NCI-H146 treated with DMSO at 0.1 percent for 48 hours (cell line): ENCODE data around the gene USP17L28.
"Not testable (repeated sequence)": the region's sequence is repeated elsewhere in the genome, so short reads cannot be mapped to it uniquely, and the experiment has no call there.

Experiments used
- DNase-seq: peaks from one replicate; lab custom pipeline; 2025; ENCODE audit not compliant: unreplicated experiment; lab: John Stamatoyannopoulos, UW

USP17L28 gene, protein sequence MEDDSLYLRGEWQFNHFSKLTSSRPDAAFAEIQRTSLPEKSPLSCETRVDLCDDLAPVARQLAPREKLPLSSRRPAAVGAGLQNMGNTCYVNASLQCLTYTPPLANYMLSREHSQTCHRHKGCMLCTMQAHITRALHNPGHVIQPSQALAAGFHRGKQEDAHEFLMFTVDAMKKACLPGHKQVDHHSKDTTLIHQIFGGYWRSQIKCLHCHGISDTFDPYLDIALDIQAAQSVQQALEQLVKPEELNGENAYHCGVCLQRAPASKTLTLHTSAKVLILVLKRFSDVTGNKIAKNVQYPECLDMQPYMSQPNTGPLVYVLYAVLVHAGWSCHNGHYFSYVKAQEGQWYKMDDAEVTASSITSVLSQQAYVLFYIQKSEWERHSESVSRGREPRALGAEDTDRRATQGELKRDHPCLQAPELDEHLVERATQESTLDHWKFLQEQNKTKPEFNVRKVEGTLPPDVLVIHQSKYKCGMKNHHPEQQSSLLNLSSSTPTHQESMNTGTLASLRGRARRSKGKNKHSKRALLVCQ

DNA sequence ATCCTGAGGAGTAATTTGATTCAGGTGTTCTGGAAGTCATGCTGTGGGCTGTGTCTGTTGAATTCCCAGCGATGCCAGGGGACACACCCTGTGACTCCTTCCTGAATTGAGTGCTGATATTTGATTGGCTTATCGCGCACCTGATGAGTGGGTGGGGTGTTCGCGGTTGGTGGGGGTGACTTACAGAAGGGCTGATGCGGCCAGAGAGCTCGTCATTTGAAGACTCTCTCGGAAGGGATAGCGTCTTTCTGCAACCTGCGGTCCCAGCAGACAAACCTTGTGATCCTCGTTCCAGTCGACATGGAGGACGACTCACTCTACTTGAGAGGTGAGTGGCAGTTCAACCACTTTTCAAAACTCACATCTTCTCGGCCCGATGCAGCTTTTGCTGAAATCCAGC is at the start of gene USP17L28:
TSS of gene USP17L28 (plus strand) at position 301 of the 400 bp plus-strand sequence. CDS start at position 301, 0 bp downstream.
- DNase-seq = not testable (repeated sequence)

DNA sequence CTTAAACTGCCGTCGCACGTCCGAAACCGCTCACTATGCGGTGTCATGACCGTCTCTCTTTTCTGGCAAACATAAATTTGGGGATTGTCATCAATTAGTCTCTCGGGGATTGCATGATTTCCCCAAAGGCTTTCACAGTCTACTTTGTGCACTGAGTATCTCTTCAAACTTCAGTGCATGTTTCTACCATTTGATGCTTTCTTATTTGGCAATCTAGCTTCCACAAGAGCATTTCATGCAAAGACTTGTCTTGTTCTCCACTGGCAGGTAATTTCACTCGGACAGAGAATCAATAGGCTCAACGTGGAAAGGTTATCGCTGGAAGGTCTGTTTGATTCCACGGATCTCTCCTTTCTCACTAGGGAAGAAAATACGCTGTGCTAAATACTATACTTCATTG is 24.5 kb upstream of the USP17L28 start:
- DNase-seq = not testable (repeated sequence)

DNA sequence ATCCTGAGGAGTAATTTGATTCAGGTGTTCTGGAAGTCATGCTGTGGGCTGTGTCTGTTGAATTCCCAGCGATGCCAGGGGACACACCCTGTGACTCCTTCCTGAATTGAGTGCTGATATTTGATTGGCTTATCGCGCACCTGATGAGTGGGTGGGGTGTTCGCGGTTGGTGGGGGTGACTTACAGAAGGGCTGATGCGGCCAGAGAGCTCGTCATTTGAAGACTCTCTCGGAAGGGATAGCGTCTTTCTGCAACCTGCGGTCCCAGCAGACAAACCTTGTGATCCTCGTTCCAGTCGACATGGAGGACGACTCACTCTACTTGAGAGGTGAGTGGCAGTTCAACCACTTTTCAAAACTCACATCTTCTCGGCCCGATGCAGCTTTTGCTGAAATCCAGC is 23.8 kb upstream of the USP17L28 start, which contains the start of gene USP17L24:
TSS of gene USP17L24 (plus strand) at position 301 of the 400 bp plus-strand sequence. CDS start at position 301, 0 bp downstream.
- DNase-seq = not testable (repeated sequence)

DNA sequence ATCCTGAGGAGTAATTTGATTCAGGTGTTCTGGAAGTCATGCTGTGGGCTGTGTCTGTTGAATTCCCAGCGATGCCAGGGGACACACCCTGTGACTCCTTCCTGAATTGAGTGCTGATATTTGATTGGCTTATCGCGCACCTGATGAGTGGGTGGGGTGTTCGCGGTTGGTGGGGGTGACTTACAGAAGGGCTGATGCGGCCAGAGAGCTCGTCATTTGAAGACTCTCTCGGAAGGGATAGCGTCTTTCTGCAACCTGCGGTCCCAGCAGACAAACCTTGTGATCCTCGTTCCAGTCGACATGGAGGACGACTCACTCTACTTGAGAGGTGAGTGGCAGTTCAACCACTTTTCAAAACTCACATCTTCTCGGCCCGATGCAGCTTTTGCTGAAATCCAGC is 19.1 kb upstream of the USP17L28 start, which contains the start of gene USP17L25:
TSS of gene USP17L25 (plus strand) at position 301 of the 400 bp plus-strand sequence. CDS start at position 301, 0 bp downstream.
- not testable (repeated sequence) for DNase-seq

DNA sequence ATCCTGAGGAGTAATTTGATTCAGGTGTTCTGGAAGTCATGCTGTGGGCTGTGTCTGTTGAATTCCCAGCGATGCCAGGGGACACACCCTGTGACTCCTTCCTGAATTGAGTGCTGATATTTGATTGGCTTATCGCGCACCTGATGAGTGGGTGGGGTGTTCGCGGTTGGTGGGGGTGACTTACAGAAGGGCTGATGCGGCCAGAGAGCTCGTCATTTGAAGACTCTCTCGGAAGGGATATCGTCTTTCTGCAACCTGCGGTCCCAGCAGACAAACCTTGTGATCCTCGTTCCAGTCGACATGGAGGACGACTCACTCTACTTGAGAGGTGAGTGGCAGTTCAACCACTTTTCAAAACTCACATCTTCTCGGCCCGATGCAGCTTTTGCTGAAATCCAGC is 14.3 kb upstream of the USP17L28 start, which contains the start of gene USP17L26:
TSS of gene USP17L26 (plus strand) at position 301 of the 400 bp plus-strand sequence. CDS start at position 301, 0 bp downstream.
- DNase-seq = not testable (repeated sequence)

DNA sequence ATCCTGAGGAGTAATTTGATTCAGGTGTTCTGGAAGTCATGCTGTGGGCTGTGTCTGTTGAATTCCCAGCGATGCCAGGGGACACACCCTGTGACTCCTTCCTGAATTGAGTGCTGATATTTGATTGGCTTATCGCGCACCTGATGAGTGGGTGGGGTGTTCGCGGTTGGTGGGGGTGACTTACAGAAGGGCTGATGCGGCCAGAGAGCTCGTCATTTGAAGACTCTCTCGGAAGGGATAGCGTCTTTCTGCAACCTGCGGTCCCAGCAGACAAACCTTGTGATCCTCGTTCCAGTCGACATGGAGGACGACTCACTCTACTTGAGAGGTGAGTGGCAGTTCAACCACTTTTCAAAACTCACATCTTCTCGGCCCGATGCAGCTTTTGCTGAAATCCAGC is 9.6 kb upstream of the USP17L28 start, which contains the start of gene USP17L5:
TSS of gene USP17L5 (plus strand) at position 301 of the 400 bp plus-strand sequence. CDS start at position 301, 0 bp downstream.
- not testable (repeated sequence) for DNase-seq

DNA sequence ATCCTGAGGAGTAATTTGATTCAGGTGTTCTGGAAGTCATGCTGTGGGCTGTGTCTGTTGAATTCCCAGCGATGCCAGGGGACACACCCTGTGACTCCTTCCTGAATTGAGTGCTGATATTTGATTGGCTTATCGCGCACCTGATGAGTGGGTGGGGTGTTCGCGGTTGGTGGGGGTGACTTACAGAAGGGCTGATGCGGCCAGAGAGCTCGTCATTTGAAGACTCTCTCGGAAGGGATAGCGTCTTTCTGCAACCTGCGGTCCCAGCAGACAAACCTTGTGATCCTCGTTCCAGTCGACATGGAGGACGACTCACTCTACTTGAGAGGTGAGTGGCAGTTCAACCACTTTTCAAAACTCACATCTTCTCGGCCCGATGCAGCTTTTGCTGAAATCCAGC is 4.8 kb upstream of the USP17L28 start, which contains the start of gene USP17L27:
TSS of gene USP17L27 (plus strand) at position 301 of the 400 bp plus-strand sequence. CDS start at position 301, 0 bp downstream.
- DNase-seq = not testable (repeated sequence)

DNA sequence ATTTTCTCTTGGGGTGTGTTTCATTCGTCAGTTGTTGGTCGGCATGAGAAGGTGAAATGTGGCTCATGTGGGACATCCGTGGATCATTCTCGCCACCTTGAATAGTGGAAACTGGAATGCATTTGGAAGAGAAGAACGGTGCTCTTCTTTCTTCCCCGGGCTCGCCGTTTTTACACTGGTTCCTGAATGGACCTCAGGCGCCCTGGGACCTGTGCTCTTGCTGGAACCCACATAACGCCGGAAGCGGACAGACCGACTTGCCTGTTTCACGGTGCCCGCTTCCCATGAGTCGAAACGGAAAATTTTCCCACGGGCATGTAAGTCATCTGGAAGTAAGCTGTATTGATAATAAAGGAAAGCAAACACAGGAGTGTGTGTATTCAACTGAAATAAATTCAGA is 2.2 kb downstream of the USP17L28 start:
- DNase-seq = not testable (repeated sequence)

DNA sequence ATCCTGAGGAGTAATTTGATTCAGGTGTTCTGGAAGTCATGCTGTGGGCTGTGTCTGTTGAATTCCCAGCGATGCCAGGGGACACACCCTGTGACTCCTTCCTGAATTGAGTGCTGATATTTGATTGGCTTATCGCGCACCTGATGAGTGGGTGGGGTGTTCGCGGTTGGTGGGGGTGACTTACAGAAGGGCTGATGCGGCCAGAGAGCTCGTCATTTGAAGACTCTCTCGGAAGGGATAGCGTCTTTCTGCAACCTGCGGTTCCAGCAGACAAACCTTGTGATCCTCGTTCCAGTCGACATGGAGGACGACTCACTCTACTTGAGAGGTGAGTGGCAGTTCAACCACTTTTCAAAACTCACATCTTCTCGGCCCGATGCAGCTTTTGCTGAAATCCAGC is 4.6 kb downstream of the USP17L28 start, which contains the start of gene USP17L29:
TSS of gene USP17L29 (plus strand) at position 301 of the 400 bp plus-strand sequence. CDS start at position 301, 0 bp downstream.
- DNase-seq = not testable (repeated sequence)

DNA sequence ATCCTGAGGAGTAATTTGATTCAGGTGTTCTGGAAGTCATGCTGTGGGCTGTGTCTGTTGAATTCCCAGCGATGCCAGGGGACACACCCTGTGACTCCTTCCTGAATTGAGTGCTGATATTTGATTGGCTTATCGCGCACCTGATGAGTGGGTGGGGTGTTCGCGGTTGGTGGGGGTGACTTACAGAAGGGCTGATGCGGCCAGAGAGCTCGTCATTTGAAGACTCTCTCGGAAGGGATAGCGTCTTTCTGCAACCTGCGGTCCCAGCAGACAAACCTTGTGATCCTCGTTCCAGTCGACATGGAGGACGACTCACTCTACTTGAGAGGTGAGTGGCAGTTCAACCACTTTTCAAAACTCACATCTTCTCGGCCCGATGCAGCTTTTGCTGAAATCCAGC is 14.1 kb downstream of the USP17L28 start, which contains the start of gene USP17L30:
TSS of gene USP17L30 (plus strand) at position 301 of the 400 bp plus-strand sequence. CDS start at position 301, 0 bp downstream.
- not testable (repeated sequence) for DNase-seq

DNA sequence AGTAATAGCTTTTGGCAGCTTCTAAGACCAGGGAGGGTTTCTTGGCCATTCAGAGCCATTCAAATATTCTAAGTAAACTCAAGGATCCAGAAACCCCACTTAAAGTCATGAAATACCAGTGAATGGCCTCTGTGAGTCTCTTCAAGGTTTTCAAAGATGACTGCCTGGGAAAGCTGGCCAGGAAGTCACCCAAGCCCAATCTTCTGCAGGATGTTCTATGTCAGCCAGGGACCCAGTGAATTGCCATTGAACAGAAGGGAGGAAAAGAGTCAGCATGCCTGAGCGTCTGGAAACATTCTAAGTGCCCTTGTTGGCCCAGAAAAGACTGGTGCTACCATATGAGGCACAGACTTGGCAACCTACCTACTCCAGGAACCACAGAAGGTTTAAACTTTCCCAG is 31.2 kb downstream of the USP17L28 start:
- DNase-seq = not testable (repeated sequence)

DNA sequence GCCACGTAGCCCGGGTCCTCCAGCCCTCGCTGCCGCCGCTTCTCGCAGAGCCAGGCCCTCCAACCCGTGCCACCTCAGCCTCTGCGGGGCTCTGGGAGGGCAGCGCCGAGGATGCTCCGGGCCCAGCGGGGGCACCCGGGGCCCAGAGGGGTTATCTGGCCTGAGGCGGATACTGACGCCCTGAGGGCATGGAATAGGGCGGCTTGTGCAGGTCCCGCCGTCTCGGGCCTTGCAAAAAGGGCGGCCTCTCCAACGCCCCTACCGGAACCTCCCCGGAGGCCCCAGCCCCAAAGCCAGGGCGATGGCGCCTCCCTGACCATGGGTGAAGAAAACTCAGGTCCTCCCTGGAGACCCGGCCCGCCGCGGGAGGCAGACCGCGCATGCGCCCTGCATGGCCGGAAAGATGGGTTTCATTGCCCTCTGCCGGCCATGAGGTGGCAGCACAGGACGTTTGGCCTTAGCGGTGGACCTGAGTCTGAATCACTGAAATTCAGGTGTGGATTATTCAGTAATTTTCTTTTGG is 32.4 kb downstream of the USP17L28 start:
- not testable (repeated sequence) for DNase-seq

DNA sequence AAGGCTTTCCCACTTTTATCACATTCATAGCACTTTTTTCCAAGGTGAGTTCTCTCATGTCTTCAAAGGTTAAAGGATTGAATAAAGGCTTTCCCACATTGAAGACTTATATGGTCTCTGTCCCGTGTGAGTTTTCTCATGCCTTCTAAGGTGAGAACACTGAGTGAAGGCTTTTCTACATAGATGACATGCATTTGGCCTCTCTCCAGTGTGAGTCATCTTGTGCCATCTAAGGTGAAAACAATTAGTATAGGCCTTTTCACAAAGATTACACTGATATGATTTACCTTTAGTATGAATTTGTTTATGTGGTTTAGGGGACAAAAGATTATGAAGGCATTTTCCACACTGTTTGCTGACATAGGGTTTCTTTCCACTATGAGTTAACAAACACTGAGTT is 35.4 kb downstream of the USP17L28 start:
- no peak for DNase-seq

DNA sequence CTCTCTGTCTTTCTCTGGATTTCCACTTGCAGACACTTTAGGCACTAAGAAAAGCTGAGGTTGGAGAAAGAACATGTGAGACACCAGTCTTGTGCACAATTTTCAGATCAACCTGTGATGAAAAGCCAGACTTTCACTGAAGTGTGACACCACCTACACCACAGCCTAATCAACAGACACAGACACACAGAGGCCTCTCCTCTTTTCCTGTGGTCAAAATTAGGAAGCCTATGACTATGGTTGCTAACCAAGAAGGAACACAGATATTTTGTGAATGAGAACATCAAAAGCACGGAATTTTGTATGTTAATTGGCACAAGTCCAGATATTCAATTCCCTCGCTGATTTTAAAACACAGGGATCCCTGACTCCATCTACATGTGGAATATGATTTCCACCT is 40.3 kb downstream of the USP17L28 start:
- DNase-seq = not testable (repeated sequence)
